CD4-positive, alpha-beta T cell treated with Interleukin-15 for 1 hour (primary cell): ENCODE data around the gene CCDC138.

Experiments used
- DNase-seq: peaks from one replicate; pipeline ENCODE4 v3.0.0-alpha.2; 2020

Gene CCDC138

GRCh38 chr2:108825736-108826135 is 39.2 kb downstream of the CCDC138 start:
- DNase-seq = no peak

GRCh38 chr2:108829578-108830310 is 43.2 kb downstream of the CCDC138 start:
- no peak for DNase-seq

GRCh38 chr2:108833219-108833618 is 46.6 kb downstream of the CCDC138 start:
- DNase-seq = no peak

- DNase-seq = no peak
These were observed 48.0 kb downstream of the CCDC138 start for GRCh38 chr2:108834620-108835019.

GRCh38 chr2:108835040-108835439 is 48.5 kb downstream of the CCDC138 start:
- no peak for DNase-seq

- DNase-seq = no peak
These were observed 50.6 kb downstream of the CCDC138 start for GRCh38 chr2:108837198-108837597.

- DNase-seq = no peak
These were observed 54.9 kb downstream of the CCDC138 start for GRCh38 chr2:108841506-108841905.

- no peak for DNase-seq
These were observed 59.4 kb downstream of the CCDC138 start for GRCh38 chr2:108845923-108846322.

GRCh38 chr2:108847000-108847399 is 60.4 kb downstream of the CCDC138 start:
- DNase-seq = no peak

GRCh38 chr2:108852375-108852774 is 65.8 kb downstream of the CCDC138 start:
- DNase-seq = no peak

- no peak for DNase-seq
These were observed 66.8 kb downstream of the CCDC138 start for GRCh38 chr2:108853421-108853820.

- DNase-seq = no peak
These were observed 67.9 kb downstream of the CCDC138 start for GRCh38 chr2:108854484-108854883.

- DNase-seq = no peak
These were observed 68.6 kb downstream of the CCDC138 start for GRCh38 chr2:108855194-108855593.

- DNase-seq = no peak
These were observed 72.3 kb downstream of the CCDC138 start for GRCh38 chr2:108858894-108859293.

- no peak for DNase-seq
These were observed 79.5 kb downstream of the CCDC138 start for GRCh38 chr2:108866041-108866440.

- DNase-seq = no peak
These were observed 82.3 kb downstream of the CCDC138 start for GRCh38 chr2:108868911-108869310.

GRCh38 chr2:108869542-108869941 is 83.0 kb downstream of the CCDC138 start:
- no peak for DNase-seq

GRCh38 chr2:108870069-108870644 is 83.6 kb downstream of the CCDC138 start:
- no peak for DNase-seq

GRCh38 chr2:108877506-108877905 is 90.9 kb downstream of the CCDC138 start:
- no peak for DNase-seq

- no peak for DNase-seq
These were observed 91.7 kb downstream of the CCDC138 start for GRCh38 chr2:108878276-108878675.

GRCh38 chr2:108884619-108885018 is 98.0 kb downstream of the CCDC138 start:
- no peak for DNase-seq

GRCh38 chr2:108889907-108890306 is 103.3 kb downstream of the CCDC138 start:
- DNase-seq = no peak

- DNase-seq = no peak
These were observed 106.7 kb downstream of the CCDC138 start for GRCh38 chr2:108893277-108893676.

GRCh38 chr2:108894766-108895165 is 108.2 kb downstream of the CCDC138 start:
- DNase-seq = no peak

GRCh38 chr2:108895188-108895587 is 108.6 kb downstream of the CCDC138 start:
- DNase-seq = no peak
